HEK293T (cell line): ENCODE data around the gene COTL1.

Experiments used
- ARNT ChIP-seq: fragments of 450-650 bp; IDR thresholded peaks from 2 replicates; pipeline ENCODE4 v1.6.1; 2017; ENCODE audit warnings: mild to moderate bottlenecking
- BHLHE40 ChIP-seq: fragments of 450-650 bp; IDR thresholded peaks from 2 replicates; pipeline ENCODE4 v1.6.1; 2016; ENCODE audit warnings: mild to moderate bottlenecking, moderate library complexity, borderline replicate concordance
- FOXK2 ChIP-seq: fragments of 450-650 bp; IDR thresholded peaks from 2 replicates; pipeline ENCODE4 v1.6.1; 2016; ENCODE audit warnings: mild to moderate bottlenecking
- FOXM1 ChIP-seq: fragments of 450-650 bp; IDR thresholded peaks from 2 replicates; pipeline ENCODE4 v1.6.1; 2017; ENCODE audit warnings: mild to moderate bottlenecking, borderline replicate concordance
- L3MBTL2 ChIP-seq: fragments of 450-650 bp; conservative IDR thresholded peaks from 2 replicates; pipeline ENCODE4 v1.6.1; 2016; ENCODE audit warnings: mild to moderate bottlenecking
- LEF1 ChIP-seq: fragments of 450-650 bp; IDR thresholded peaks from 2 replicates; pipeline ENCODE4 v1.6.1; 2017; ENCODE audit warnings: mild to moderate bottlenecking, borderline replicate concordance
- NFRKB ChIP-seq: fragments of 450-650 bp; IDR thresholded peaks from 2 replicates; pipeline ENCODE4 v1.6.1; 2016; ENCODE audit warnings: mild to moderate bottlenecking, moderate library complexity
- SP1 ChIP-seq: fragments of 450-650 bp; IDR thresholded peaks from 2 replicates; pipeline ENCODE4 v1.6.1; 2017
- SUZ12 ChIP-seq: fragments of 450-650 bp; IDR thresholded peaks from 2 replicates; pipeline ENCODE4 v1.6.1; 2016; ENCODE audit warnings: mild to moderate bottlenecking
- TF ChIP-seq, protein P1 (sequence below): fragments of 450-650 bp; IDR thresholded peaks from 2 replicates; pipeline ENCODE4 v1.6.1; 2016

DNA sequence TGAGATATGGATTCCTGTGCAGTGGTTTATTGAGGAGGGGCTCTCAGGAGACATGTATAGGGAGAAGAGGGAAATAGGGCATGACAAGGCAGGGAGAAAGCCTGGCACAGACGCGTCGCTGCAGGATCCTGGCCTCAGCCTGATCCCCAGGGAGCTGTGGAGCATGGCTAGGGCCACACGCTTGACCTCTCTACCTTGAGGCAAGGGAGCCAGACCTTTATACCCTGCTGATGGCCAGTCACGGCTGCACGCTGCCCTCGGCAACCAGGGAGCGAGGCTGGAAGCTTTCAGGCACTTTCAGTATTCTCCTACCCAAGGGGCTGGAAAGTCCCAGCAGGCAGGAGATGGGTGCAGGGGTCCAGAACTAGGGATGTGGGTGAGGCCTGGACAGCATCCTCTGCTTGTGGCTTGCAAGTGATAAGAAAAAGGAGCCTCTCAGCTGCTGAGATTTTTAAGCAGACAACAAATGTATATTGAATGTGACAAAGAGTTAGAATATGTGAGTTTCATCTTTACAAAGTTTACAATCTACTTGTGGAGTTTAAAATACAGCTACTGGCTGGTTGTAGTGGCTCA, 20.4 kb upstream of the COTL1 start:
- TF ChIP-seq BHLHE40, result no peak
- no peak for TF ChIP-seq LEF1
- TF ChIP-seq L3MBTL2, result no peak
- TF ChIP-seq SUZ12, result no peak
- TF ChIP-seq FOXM1, result no peak
- no peak for TF ChIP-seq ARNT
- TF ChIP-seq SP1, result no peak
- TF ChIP-seq, protein P1, sequence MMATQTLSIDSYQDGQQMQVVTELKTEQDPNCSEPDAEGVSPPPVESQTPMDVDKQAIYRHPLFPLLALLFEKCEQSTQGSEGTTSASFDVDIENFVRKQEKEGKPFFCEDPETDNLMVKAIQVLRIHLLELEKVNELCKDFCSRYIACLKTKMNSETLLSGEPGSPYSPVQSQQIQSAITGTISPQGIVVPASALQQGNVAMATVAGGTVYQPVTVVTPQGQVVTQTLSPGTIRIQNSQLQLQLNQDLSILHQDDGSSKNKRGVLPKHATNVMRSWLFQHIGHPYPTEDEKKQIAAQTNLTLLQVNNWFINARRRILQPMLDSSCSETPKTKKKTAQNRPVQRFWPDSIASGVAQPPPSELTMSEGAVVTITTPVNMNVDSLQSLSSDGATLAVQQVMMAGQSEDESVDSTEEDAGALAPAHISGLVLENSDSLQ, result no peak
- TF ChIP-seq NFRKB, result no peak
- no peak for TF ChIP-seq FOXK2
